AG04450 (cell line): ENCODE measurements around the gene TUBGCP5. TPM values are rescaled to one million over a fixed set of nuclear protein-coding genes. Genes with fewer than 3 reads are reported as not detected.

Experiments
- CTCF ChIA-PET: fragments of 300-600, 350-600 bp; formaldehyde crosslinking; extraction: SDS; loops from one replicate; lab custom pipeline; 2022; ENCODE audit warnings: antibody characterized with exemption, inconsistent platforms; lab: Charles Lee
- POLR2A ChIA-PET: fragments of 350-600 bp; formaldehyde crosslinking; extraction: SDS; loops from one replicate; lab custom pipeline; 2021; ENCODE audit warnings: antibody characterized with exemption, inconsistent platforms; lab: Yijun Ruan, JAX
- DNase-seq: peaks from one replicate; pipeline ENCODE4 v3.0.0-alpha.2; 2011; ENCODE audit warnings: low read depth, low spot score
- H3K27ac ChIP-seq: one replicate; pipeline ENCODE4 v1.5.1; 2012; ENCODE audit warnings: low read depth, low read length, control low read depth
- H3K27me3 ChIP-seq: one replicate; pipeline ENCODE4 v1.6.0; 2012; ENCODE audit warnings: low read length; ENCODE audit not compliant: control insufficient read depth, insufficient read depth
- H3K4me3 ChIP-seq: 2 replicates; pipeline ENCODE4 v1.5.1; 2011; ENCODE audit warnings: mild to moderate bottlenecking, low read depth, low read length, control low read depth
- H3K9me3 ChIP-seq: 2 replicates; pipeline ENCODE4 v1.5.1; 2012; ENCODE audit warnings: low read length; ENCODE audit not compliant: control insufficient read depth, insufficient read depth
- polyA plus RNA-seq: library from polyadenylated mRNA; depleted of rRNA; stranded (reverse); fragments of >200 nt; gene quantifications from 2 replicates; pipeline ENCODE4 v1.2.3, GENCODE V29; 2011
- TF ChIP-seq, protein P1 (sequence below): IDR thresholded peaks from 2 replicates; pipeline ENCODE4 v1.5.1; 2011; ENCODE audit warnings: low read depth, low read length, control low read depth, inconsistent platforms

TUBGCP5 gene
- polyA plus RNA-seq, 1 experiment = 15.7 TPM

DNA sequence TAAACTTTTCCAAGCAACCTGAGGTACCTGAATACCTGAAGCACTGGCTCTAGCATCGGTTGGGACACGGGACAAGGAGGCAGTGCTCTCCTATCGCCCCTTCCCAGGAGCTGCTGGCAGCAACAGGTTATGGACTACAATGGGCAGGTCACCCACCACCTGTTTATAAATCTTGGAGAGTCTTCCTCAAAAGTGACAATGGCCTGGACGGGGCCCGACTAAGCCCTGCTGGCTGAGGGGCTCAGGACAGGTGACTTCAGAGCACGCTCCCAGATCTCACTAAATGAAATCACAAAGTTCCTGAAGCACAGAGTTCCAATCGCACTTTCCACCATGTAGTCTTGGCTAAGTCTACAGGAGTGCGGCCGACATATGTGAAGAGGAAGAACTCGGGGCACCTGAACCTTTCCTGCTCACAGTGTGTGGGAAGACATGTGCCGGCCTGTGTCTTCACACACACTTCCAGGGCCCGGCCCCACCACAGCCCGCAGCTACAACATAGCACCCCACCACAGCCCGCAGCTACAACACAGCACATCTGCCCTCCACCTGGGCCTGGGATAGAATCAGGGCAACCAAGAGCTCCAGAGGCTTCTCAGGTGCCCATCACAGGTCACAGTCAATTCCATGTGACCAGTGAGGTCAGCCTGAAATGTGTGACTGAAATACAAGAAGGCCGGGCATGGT lies 72.1 kb downstream of the TUBGCP5 start:
- CTCF ChIA-PET = no interaction called here

GRCh38 chr15:22966321-22967083 lies 72.9 kb downstream of the TUBGCP5 start:
- Histone ChIP-seq H3K9me3 (peaks cover 8% of the 10 kb centered on the region; the same call in 1 of the 2 replicates), H3K4me3 (no peak overlapping the region), H3K27ac (no peak overlapping the region), H3K27me3 (no peaks in the 10 kb centered on the region)
- ChIA-PET CTCF (no interaction called here), POLR2A (no interaction called here)
- TF ChIP-seq, protein P1, sequence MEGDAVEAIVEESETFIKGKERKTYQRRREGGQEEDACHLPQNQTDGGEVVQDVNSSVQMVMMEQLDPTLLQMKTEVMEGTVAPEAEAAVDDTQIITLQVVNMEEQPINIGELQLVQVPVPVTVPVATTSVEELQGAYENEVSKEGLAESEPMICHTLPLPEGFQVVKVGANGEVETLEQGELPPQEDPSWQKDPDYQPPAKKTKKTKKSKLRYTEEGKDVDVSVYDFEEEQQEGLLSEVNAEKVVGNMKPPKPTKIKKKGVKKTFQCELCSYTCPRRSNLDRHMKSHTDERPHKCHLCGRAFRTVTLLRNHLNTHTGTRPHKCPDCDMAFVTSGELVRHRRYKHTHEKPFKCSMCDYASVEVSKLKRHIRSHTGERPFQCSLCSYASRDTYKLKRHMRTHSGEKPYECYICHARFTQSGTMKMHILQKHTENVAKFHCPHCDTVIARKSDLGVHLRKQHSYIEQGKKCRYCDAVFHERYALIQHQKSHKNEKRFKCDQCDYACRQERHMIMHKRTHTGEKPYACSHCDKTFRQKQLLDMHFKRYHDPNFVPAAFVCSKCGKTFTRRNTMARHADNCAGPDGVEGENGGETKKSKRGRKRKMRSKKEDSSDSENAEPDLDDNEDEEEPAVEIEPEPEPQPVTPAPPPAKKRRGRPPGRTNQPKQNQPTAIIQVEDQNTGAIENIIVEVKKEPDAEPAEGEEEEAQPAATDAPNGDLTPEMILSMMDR = no peak
- no peak for DNase-seq

More for the DNA sequence above, 72.1 kb downstream of the TUBGCP5 start:
- H3K27ac ChIP-seq = no peak overlapping the region
- H3K27me3 ChIP-seq = no peaks in the 10 kb centered on the region
- H3K9me3 ChIP-seq = peaks cover 8% of the 10 kb centered on the region; the same call in 1 of the 2 replicates
- no peak overlapping the region for H3K4me3 ChIP-seq
- TF ChIP-seq, protein P1 = no peak
- DNase-seq = no peak
- POLR2A ChIA-PET = no interaction called here

DNA sequence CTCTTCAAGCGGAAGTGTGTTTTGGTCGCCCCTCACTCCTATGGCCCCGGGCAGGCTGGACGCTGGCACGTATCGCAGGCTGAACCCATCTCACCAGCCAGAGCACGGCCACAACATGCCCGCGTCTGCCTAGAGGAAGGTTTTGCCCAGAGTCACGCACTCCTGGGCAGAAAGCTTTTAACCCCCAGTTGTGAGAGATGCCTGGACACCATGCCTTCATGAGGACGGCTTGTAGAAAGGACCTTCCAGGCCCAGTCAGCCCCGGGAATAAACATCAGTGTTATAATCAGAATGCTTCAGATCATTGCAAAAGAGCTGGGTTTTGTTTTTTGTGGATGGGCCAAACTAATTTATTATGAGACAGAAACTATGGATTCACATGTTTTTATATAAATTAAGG lies 75.7 kb downstream of the TUBGCP5 start:
- TF ChIP-seq, protein P1 = no peak
- POLR2A ChIA-PET = interaction anchor here (0.7 to 0.8 kb wide), 3 partner anchors 16 to 87 kb away, joined by 3 to 8 read pairs (median 6); no protein-coding TSS in a partner anchor
- Histone ChIP-seq H3K27me3 (no peaks in the 10 kb centered on the region), H3K4me3 (no peak overlapping the region), H3K27ac (peak overlapping the region; percentile 65), H3K9me3 (no peaks in the 10 kb centered on the region)
- CTCF ChIA-PET = no interaction called here
- no peak for DNase-seq

DNA sequence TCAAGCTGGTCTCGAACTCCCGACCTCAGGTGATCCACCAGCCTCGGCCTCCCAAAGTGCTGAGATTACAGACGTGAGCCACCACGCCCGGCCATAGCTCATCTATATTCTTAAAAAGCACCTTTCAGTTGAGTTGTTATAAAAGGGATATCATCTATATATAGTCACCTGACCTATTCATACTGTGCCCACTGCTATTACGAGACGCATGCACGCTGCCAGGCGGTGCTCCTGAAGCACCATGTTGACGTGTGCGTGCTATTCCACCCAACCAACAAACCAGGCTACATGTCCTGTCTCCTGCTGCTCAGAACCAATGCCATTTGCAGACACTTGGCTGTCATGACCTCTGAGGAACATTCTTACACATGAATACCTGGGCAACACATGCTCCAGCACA lies 76.8 kb downstream of the TUBGCP5 start:
- DNase-seq = no peak
- TF ChIP-seq, protein P1 = no peak
- no peak overlapping the region for H3K27ac ChIP-seq
- no peak overlapping the region for H3K4me3 ChIP-seq
- H3K9me3 ChIP-seq = no peaks in the 10 kb centered on the region
- CTCF ChIA-PET = interaction anchor here (0.6 kb wide), 2 partner anchors 21 to 221 kb away, joined by 3 to 4 read pairs; no protein-coding TSS in a partner anchor
- POLR2A ChIA-PET = interaction anchor here (0.7 kb wide), 1 partner anchor 74 kb away, joined by 3 read pairs; no protein-coding TSS in a partner anchor
- no peaks in the 10 kb centered on the region for H3K27me3 ChIP-seq
